Endothelial cell of umbilical vein (primary cell): ENCODE data around the gene PRPF19. TPM values are rescaled to one million over a fixed set of nuclear protein-coding genes. Genes with fewer than 3 reads are reported as not detected.

Source experiments
- BruUV-seq: library from RNA; stranded (reverse); fragments of 400-500 nt; replicated peaks from 2 replicates; lab custom pipeline; 2021; lab: Mats Ljungman, UMichigan
- CTCF ChIA-PET: fragments of 300-600, 350-600 bp; sonication (Branson Sonifier 250); formaldehyde crosslinking; loops from one replicate; lab custom pipeline; 2021; ENCODE audit warnings: antibody characterized with exemption, inconsistent platforms; lab: Charles Lee
- POLR2A ChIA-PET: fragments of 300-600, 350-600 bp; sonication (Branson Sonifier 250); formaldehyde crosslinking; loops from one replicate; lab custom pipeline; 2021; ENCODE audit warnings: antibody characterized with exemption, inconsistent platforms; lab: Charles Lee
- DNase-seq: peaks from one replicate; pipeline ENCODE4 v3.0.0-alpha.2; 2011; ENCODE audit warnings: low read depth, low spot score
- FAIRE-seq: peaks from 2 replicates; lab custom pipeline; 2011; peaks lifted over from hg19 to GRCh38; lab: Jason Lieb, UNC
- H2AFZ ChIP-seq: 2 replicates; pipeline ENCODE4 v1.6.0; 2012; ENCODE audit warnings: low read depth, low read length, control low read depth, inconsistent platforms
- H3K27ac ChIP-seq: 2 replicates; pipeline ENCODE4 v1.5.1; 2011; ENCODE audit warnings: low read depth, mild to moderate bottlenecking, control low read depth, low read length, moderate library complexity; ENCODE audit not compliant: insufficient read depth
- H3K27me3 ChIP-seq, 2 experiments: 2 replicates each; pipeline versions ENCODE4 v1.6.0 to v1.6.1; 2011; ENCODE audit warnings: low read length in 2 of 2, mixed read lengths in 1 of 2; ENCODE audit not compliant: control insufficient read depth in 2 of 2, insufficient read depth in 2 of 2
- H3K36me3 ChIP-seq, 2 experiments: 2 replicates in 1 of 2; 3 replicates in 1 of 2; pipeline ENCODE4 v1.5.1; 2011; ENCODE audit warnings: low read length in 2 of 2, mild to moderate bottlenecking in 1 of 2, moderate library complexity in 1 of 2; ENCODE audit not compliant: control insufficient read depth in 2 of 2, insufficient read depth in 2 of 2; ENCODE audit errors: extremely low read depth in 1 of 2
- H3K4me1 ChIP-seq: 3 replicates; pipeline ENCODE4 v1.5.1; 2011; ENCODE audit warnings: mild to moderate bottlenecking, low read length; ENCODE audit not compliant: control insufficient read depth, insufficient read depth; ENCODE audit errors: extremely low read depth
- H3K4me2 ChIP-seq: 2 replicates; pipeline ENCODE4 v1.6.1; 2011; ENCODE audit warnings: low read length, control low read depth, mixed read lengths; ENCODE audit not compliant: insufficient read depth
- H3K4me3 ChIP-seq, 3 experiments: fragments of 200-600 bp in 1 of 3; sonication (generic), shearing (Covaris generic) in 1 of 3; replicated peaks in 1 of 3; 2 replicates each; pipeline ENCODE4 v1.5.1; 2011 to 2016; ENCODE audit warnings: control low read depth in 3 of 3, low read length in 3 of 3, mild to moderate bottlenecking in 2 of 3, inconsistent platforms in 1 of 3, low read depth in 1 of 3, moderate library complexity in 1 of 3; ENCODE audit not compliant: insufficient read depth in 1 of 3
- H3K79me2 ChIP-seq: 2 replicates; pipeline ENCODE4 v1.6.0; 2012; ENCODE audit warnings: low read length, inconsistent platforms; ENCODE audit not compliant: control insufficient read depth, insufficient read depth
- H3K9ac ChIP-seq: replicated peaks from 2 replicates; pipeline ENCODE3; 2011; ENCODE audit warnings: low read length, control low read depth; ENCODE audit not compliant: insufficient read depth; ENCODE audit errors: extremely low read depth
- H3K9me1 ChIP-seq: replicated peaks from 3 replicates; pipeline ENCODE4 v1.6.0; 2011; ENCODE audit warnings: mild to moderate bottlenecking, low read length; ENCODE audit not compliant: control insufficient read depth, insufficient read depth; ENCODE audit errors: extremely low read depth
- H3K9me3 ChIP-seq: replicated peaks from 2 replicates; pipeline ENCODE4 v1.5.1; 2012; ENCODE audit warnings: low read length, inconsistent platforms; ENCODE audit not compliant: control insufficient read depth, insufficient read depth
- H4K20me1 ChIP-seq: replicated peaks from 2 replicates; pipeline ENCODE3; 2011; ENCODE audit warnings: mild to moderate bottlenecking, low read length; ENCODE audit not compliant: control insufficient read depth, insufficient read depth; ENCODE audit errors: extremely low read depth
- EZH2 ChIP-seq: IDR thresholded peaks from 2 replicates; pipeline ENCODE4 v1.6.1; 2012; ENCODE audit warnings: borderline replicate concordance, low read depth, mild to moderate bottlenecking, moderate library complexity, low read length, inconsistent platforms; ENCODE audit not compliant: severe bottlenecking
- FOS ChIP-seq: IDR thresholded peaks from 2 replicates; pipeline ENCODE4 v1.6.1; 2011; ENCODE audit warnings: mild to moderate bottlenecking, low read length, moderate library complexity, borderline replicate concordance; ENCODE audit not compliant: insufficient read depth
- GATA2 ChIP-seq: IDR thresholded peaks from 2 replicates; pipeline ENCODE4 v1.7.0; 2011; ENCODE audit warnings: low read depth, mild to moderate bottlenecking, moderate library complexity, mixed read lengths, low read length; ENCODE audit not compliant: insufficient read length, insufficient read depth
- JUN ChIP-seq: IDR thresholded peaks from 2 replicates; pipeline ENCODE4 v1.6.1; 2011; ENCODE audit warnings: borderline replicate concordance, low read depth; ENCODE audit not compliant: insufficient read length, insufficient read depth
- MYC ChIP-seq: IDR thresholded peaks from one replicate; pipeline ENCODE4 v1.6.1; 2011; ENCODE audit warnings: mild to moderate bottlenecking, low read depth, low read length
- POLR2AphosphoS5 ChIP-seq: IDR thresholded peaks from 2 replicates; pipeline ENCODE4 v1.6.1; 2012; ENCODE audit warnings: low read depth, mild to moderate bottlenecking, control low read depth, low read length, moderate library complexity; ENCODE audit not compliant: insufficient read depth
- dilution Hi-C: fragments of 300-500 bp; cut with MboI; formaldehyde crosslinking; loops from one replicate; pipeline ENCODE4 v1.15.0; 2019; ENCODE audit warnings: low sequenced_read_pairs; ENCODE audit not compliant: extremely low pct_ligation_motif_present
- intact Hi-C: fragments of 100-400 bp; cut with micrococcal nuclease; formaldehyde crosslinking; loops from one replicate; pipeline ENCODE4 v1.10.0; 2022
- polyA plus RNA-seq, 4 experiments: library from polyadenylated mRNA; depleted of rRNA in 3 of 4; stranded (reverse) in 3 of 4; unstranded in 1 of 4; fragments of >200 nt; gene quantifications; 2 replicates each; pipeline versions ENCODE4 v1.2.1 to v1.2.3, GENCODE V29; 2011 to 2012; ENCODE audit warnings: missing spikeins in 1 of 4
- total RNA-seq: library from RNA; stranded (reverse); gene quantifications from 2 replicates; pipeline ENCODE4 v1.2.3, GENCODE V29; 2021
- TF ChIP-seq, protein P1 (sequence below): IDR thresholded peaks from 2 replicates; pipeline ENCODE4 v1.6.1; 2011; ENCODE audit not compliant: insufficient read depth, insufficient read length

PRPF19 gene
- total and polyA plus RNA-seq, 2 donors (not counting 3 experiments of a cell fraction or from before 2014, with no cell fraction given), result 97.1 to 126 TPM

DNA sequence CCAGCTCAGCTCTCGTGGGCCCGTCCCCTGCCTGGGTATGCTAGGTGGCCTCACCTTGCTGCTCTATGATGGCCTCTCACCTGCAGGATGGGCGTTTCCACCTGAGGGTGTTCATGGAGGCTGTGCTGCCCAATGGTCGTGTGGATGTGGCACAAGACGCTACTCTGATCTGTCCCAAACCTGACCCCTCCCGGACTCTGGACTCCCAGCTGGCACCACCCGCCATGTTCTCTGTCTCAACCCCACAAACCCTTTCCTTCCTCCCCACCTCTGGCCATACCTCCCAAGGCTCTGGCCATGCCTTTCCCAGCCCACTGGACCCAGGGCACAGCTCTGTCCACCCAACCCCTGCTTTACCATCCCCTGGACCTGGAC, 36.9 kb downstream of the PRPF19 start:
- no peak for FAIRE-seq
- dilution Hi-C loops (no loop called here), intact Hi-C loops (no loop called here)
- TF ChIP-seq FOS (no peak), MYC (no peak)
- Histone ChIP-seq H3K9ac (no peak overlapping the region), H3K4me3 (no peak overlapping the region), H3K9me3 (no peaks in the 10 kb centered on the region), H3K4me2 (no peak overlapping the region), H3K36me3 (no peaks in the 10 kb centered on the region), H3K27me3 (no peaks in the 10 kb centered on the region), H3K4me1 (no peaks in the 10 kb centered on the region), H3K27ac (no peak overlapping the region), H3K9me1 (no peaks in the 10 kb centered on the region), H2AFZ (no peak overlapping the region), H4K20me1 (no peaks in the 10 kb centered on the region), H3K79me2 (no peaks in the 10 kb centered on the region)
- no TSS peak for BruUV-seq
- DNase-seq, result no peak
- CTCF ChIA-PET, result interaction anchor here (1.0 to 2.0 kb wide), 2 partner anchors 18 to 39 kb away, joined by 3 to 7 read pairs; no protein-coding TSS in a partner anchor
- POLR2A ChIA-PET, result no interaction called here

DNA sequence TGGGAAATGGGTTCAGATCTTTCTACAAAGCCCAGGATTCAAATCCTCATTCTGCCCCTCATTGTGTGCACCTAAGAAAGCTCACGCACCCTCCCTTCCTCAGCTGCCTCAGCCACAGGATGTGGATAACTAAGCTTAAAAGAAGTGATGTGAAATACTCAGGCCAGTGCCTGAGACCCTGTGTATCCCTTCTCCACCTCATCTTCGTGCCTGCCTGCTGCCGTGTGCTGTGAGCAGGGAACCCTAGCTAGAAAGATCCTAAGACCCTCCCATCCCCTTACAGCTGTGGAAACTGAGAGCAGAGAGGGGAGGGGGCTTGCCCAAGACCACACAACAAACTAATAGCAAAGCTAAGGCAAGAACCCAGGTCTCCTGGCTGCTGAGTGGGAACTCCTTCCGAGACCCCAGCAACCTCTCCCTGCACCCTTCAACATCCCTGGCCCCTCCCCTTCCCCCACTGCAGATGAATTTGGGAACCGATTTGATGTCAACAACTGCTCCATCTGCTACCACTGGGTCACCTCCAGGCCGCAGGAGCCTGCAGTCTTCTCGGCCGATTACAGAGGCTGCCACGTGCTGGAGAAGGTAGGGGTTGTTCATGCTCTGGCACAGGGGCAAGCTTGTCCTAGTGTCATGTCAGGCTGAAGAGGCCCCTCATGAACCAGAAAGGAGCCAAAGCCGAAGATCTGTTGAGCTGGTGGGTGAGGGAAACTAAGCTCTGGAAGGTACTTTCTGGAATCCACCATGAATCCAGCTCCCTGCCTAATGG, 37.5 kb downstream of the PRPF19 start:
- ChIA-PET POLR2A (no interaction called here), CTCF (interaction anchor here (1.0 to 2.1 kb wide), 4 partner anchors 13 to 38 kb away, joined by 3 to 7 read pairs (median 6); partner anchors contain the start of gene PTGDR2)
- no peak for FAIRE-seq
- Histone ChIP-seq H3K27me3 (no peaks in the 10 kb centered on the region), H4K20me1 (no peaks in the 10 kb centered on the region), H3K4me1 (no peaks in the 10 kb centered on the region), H3K9me1 (no peaks in the 10 kb centered on the region), H2AFZ (no peak overlapping the region), H3K79me2 (no peaks in the 10 kb centered on the region), H3K4me3 (no peak overlapping the region), H3K9ac (no peak overlapping the region), H3K9me3 (no peaks in the 10 kb centered on the region), H3K36me3 (no peaks in the 10 kb centered on the region), H3K27ac (no peak overlapping the region), H3K4me2 (no peak overlapping the region)
- dilution Hi-C loops (no loop called here), intact Hi-C loops (loop anchor here (1.0 kb wide), 1 partner anchor 30 kb away; no protein-coding TSS in a partner anchor)
- DNase-seq, result no peak
- TF ChIP-seq POLR2AphosphoS5, result no peak
- TF ChIP-seq EZH2, result no peak
- TF ChIP-seq FOS, result no peak
- no peak for TF ChIP-seq GATA2
- TF ChIP-seq, protein P1, sequence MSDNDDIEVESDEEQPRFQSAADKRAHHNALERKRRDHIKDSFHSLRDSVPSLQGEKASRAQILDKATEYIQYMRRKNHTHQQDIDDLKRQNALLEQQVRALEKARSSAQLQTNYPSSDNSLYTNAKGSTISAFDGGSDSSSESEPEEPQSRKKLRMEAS, result no peak
- no peak for TF ChIP-seq JUN
- TF ChIP-seq MYC, result no peak
- no TSS peak for BruUV-seq
